Neural cell (in vitro differentiated cells): ENCODE results near the gene PDE11A. TPM values are rescaled to one million over a fixed set of nuclear protein-coding genes. Genes with fewer than 3 reads are reported as not detected.

Experiments
- H2AFZ ChIP-seq: fragments of 200-600, 300-800 bp; sonication (generic), shearing (Covaris generic); 2 replicates; pipeline ENCODE4 v1.6.0; 2014; ENCODE audit warnings: low read depth, mild to moderate bottlenecking, antibody characterized with exemption, low read length, moderate library complexity
- H3F3A ChIP-seq: fragments of 200-600 bp; shearing (Covaris generic); 2 replicates; pipeline ENCODE4 v1.6.1; 2016; ENCODE audit warnings: mild to moderate bottlenecking, moderate library complexity, mixed read lengths, antibody characterized with exemption, low read length; ENCODE audit not compliant: insufficient read depth, poor library complexity, severe bottlenecking
- H3K27ac ChIP-seq: fragments of 200-600, 300-800 bp; sonication (generic), shearing (Covaris generic); 2 replicates; pipeline ENCODE4 v1.5.1; 2014; ENCODE audit warnings: mild to moderate bottlenecking, low read length, moderate library complexity
- H3K27me3 ChIP-seq: fragments of 300-800, 200-600 bp; sonication (generic), shearing (Covaris generic); 2 replicates; pipeline ENCODE4 v1.6.0; 2014; ENCODE audit warnings: mild to moderate bottlenecking, low read depth, low read length, moderate library complexity; ENCODE audit not compliant: insufficient read depth
- H3K36me3 ChIP-seq: fragments of 300-800, 200-600 bp; sonication (generic), shearing (Covaris generic); 2 replicates; pipeline ENCODE4 v1.5.1; 2014; ENCODE audit warnings: mild to moderate bottlenecking, antibody characterized with exemption, low read length, moderate library complexity; ENCODE audit not compliant: insufficient read depth
- H3K4me2 ChIP-seq: fragments of 300-800, 200-600 bp; sonication (generic), shearing (Covaris generic); 2 replicates; pipeline ENCODE4 v1.6.0; 2014; ENCODE audit warnings: mild to moderate bottlenecking, low read length
- H3K4me3 ChIP-seq: fragments of 300-800, 200-600 bp; sonication (generic), shearing (Covaris generic); 2 replicates; pipeline ENCODE4 v1.5.1; 2014; ENCODE audit warnings: mild to moderate bottlenecking, low read length, moderate library complexity
- H3K79me2 ChIP-seq: fragments of 200-600 bp; shearing (Covaris generic); replicated peaks from 2 replicates; pipeline ENCODE4 v1.6.0; 2014; ENCODE audit warnings: mild to moderate bottlenecking, low read length, moderate library complexity; ENCODE audit not compliant: insufficient read depth
- H3K9ac ChIP-seq: fragments of 300-800, 200-600 bp; sonication (generic), shearing (Covaris generic); 2 replicates; pipeline ENCODE4 v1.6.1; 2016; ENCODE audit warnings: mild to moderate bottlenecking, low read length, mixed read lengths
- H3K9me2 ChIP-seq: fragments of 200-600 bp; shearing (Covaris generic); 2 replicates; pipeline ENCODE4 v1.6.1; 2016; ENCODE audit warnings: mild to moderate bottlenecking, low read length, mixed read lengths; ENCODE audit not compliant: insufficient read depth
- H3K9me3 ChIP-seq: fragments of 200-600, 300-800 bp; sonication (generic), shearing (Covaris generic); 2 replicates; pipeline ENCODE4 v1.6.1; 2016; ENCODE audit warnings: mild to moderate bottlenecking, mixed run types, low read length, moderate library complexity, mixed read lengths
- H4K20me1 ChIP-seq: fragments of 200-600 bp; shearing (Covaris generic); 2 replicates; pipeline ENCODE4 v1.6.1; 2016; ENCODE audit warnings: mild to moderate bottlenecking, mixed run types; ENCODE audit not compliant: insufficient read depth
- EP300 ChIP-seq: fragments of 450-650 bp; conservative IDR thresholded peaks from 2 replicates; pipeline ENCODE4 v1.6.1; 2014; ENCODE audit warnings: antibody characterized with exemption, mild to moderate bottlenecking, moderate library complexity; ENCODE audit not compliant: poor library complexity, severe bottlenecking
- EZH2 ChIP-seq: fragments of 200-600, 300-800 bp; shearing (Covaris generic), sonication (generic); IDR thresholded peaks from 2 replicates; pipeline ENCODE4 v1.6.1; 2014; ENCODE audit warnings: antibody characterized with exemption, low read length, borderline replicate concordance, mild to moderate bottlenecking; ENCODE audit not compliant: insufficient read depth, poor library complexity, severe bottlenecking
- MXI1 ChIP-seq: fragments of 450-650 bp; conservative IDR thresholded peaks from 2 replicates; pipeline ENCODE4 v1.6.1; 2014; ENCODE audit warnings: antibody characterized with exemption, mild to moderate bottlenecking; ENCODE audit not compliant: poor library complexity, severe bottlenecking
- POLR2AphosphoS5 ChIP-seq: IDR thresholded peaks from 2 replicates; pipeline ENCODE4 v1.6.1; 2012
- RAD21 ChIP-seq: fragments of 450-650 bp; conservative IDR thresholded peaks from 2 replicates; pipeline ENCODE4 v1.6.1; 2014; ENCODE audit warnings: antibody characterized with exemption, mild to moderate bottlenecking, moderate library complexity
- REST ChIP-seq: IDR thresholded peaks from 2 replicates; pipeline ENCODE4 v1.6.1; 2012; ENCODE audit warnings: borderline replicate concordance
- SMC3 ChIP-seq: fragments of 450-650 bp; conservative IDR thresholded peaks from 2 replicates; pipeline ENCODE4 v1.6.1; 2014; ENCODE audit warnings: antibody characterized with exemption, mild to moderate bottlenecking, moderate library complexity; ENCODE audit not compliant: poor library complexity
- TAF1 ChIP-seq: IDR thresholded peaks from 2 replicates; pipeline ENCODE4 v1.6.1; 2012; ENCODE audit warnings: low read depth
- polyA plus RNA-seq: library from polyadenylated mRNA; depleted of rRNA; stranded (reverse); fragments of >200 nt; gene quantifications from 2 replicates; pipeline ENCODE4 v1.2.3, GENCODE V29; 2014
- TF ChIP-seq, protein P1 (sequence below): fragments of 450-650 bp; IDR thresholded peaks from 2 replicates; pipeline ENCODE4 v1.5.1; 2014; ENCODE audit warnings: antibody characterized with exemption, mild to moderate bottlenecking, moderate library complexity; ENCODE audit not compliant: poor library complexity, severe bottlenecking

PDE11A gene
- polyA plus RNA-seq, 1 donor from 2014 or later = 0.89 TPM

GRCh38 chr2:178016612-178017011, 56.0 kb downstream of the PDE11A start:
- H3K36me3 ChIP-seq = no peaks in the 10 kb centered on the region
- no peaks in the 10 kb centered on the region for H3F3A ChIP-seq
- TF ChIP-seq TAF1 (no peak), SMC3 (no peak), REST (no peak), MXI1 (no peak), EZH2 (no peak), EP300 (no peak), POLR2AphosphoS5 (no peak), RAD21 (no peak)
- TF ChIP-seq, protein P1, sequence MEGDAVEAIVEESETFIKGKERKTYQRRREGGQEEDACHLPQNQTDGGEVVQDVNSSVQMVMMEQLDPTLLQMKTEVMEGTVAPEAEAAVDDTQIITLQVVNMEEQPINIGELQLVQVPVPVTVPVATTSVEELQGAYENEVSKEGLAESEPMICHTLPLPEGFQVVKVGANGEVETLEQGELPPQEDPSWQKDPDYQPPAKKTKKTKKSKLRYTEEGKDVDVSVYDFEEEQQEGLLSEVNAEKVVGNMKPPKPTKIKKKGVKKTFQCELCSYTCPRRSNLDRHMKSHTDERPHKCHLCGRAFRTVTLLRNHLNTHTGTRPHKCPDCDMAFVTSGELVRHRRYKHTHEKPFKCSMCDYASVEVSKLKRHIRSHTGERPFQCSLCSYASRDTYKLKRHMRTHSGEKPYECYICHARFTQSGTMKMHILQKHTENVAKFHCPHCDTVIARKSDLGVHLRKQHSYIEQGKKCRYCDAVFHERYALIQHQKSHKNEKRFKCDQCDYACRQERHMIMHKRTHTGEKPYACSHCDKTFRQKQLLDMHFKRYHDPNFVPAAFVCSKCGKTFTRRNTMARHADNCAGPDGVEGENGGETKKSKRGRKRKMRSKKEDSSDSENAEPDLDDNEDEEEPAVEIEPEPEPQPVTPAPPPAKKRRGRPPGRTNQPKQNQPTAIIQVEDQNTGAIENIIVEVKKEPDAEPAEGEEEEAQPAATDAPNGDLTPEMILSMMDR = no peak
- H3K4me3 ChIP-seq = no peak overlapping the region
- no peak overlapping the region for H2AFZ ChIP-seq
- H3K9me2 ChIP-seq = no peaks in the 10 kb centered on the region
- no peak overlapping the region for H3K27ac ChIP-seq
- no peaks in the 10 kb centered on the region for H4K20me1 ChIP-seq
- no peaks in the 10 kb centered on the region for H3K27me3 ChIP-seq
- no peak overlapping the region for H3K4me2 ChIP-seq
- no peaks in the 10 kb centered on the region for H3K9me3 ChIP-seq
- H3K9ac ChIP-seq = no peak overlapping the region
- no peaks in the 10 kb centered on the region for H3K79me2 ChIP-seq

GRCh38 chr2:178012639-178013038, 59.9 kb downstream of the PDE11A start:
- H4K20me1 ChIP-seq = no peaks in the 10 kb centered on the region
- H3K36me3 ChIP-seq = no peaks in the 10 kb centered on the region
- no peak overlapping the region for H3K4me2 ChIP-seq
- H3K27me3 ChIP-seq = no peaks in the 10 kb centered on the region
- no peak overlapping the region for H2AFZ ChIP-seq
- no peak overlapping the region for H3K9ac ChIP-seq
- H3K79me2 ChIP-seq = no peaks in the 10 kb centered on the region
- no peaks in the 10 kb centered on the region for H3K9me3 ChIP-seq
- H3K4me3 ChIP-seq = no peak overlapping the region
- H3K9me2 ChIP-seq = no peaks in the 10 kb centered on the region
- no peak overlapping the region for H3K27ac ChIP-seq
- H3F3A ChIP-seq = no peaks in the 10 kb centered on the region
- TF ChIP-seq, protein P1 = no peak
- TF ChIP-seq RAD21 (no peak), REST (no peak), EP300 (no peak), TAF1 (no peak), MXI1 (no peak)
